Neural cell (in vitro differentiated cells): ENCODE data around the gene REEP1.

Source experiments
- POLR2AphosphoS5 ChIP-seq: IDR thresholded peaks from 2 replicates; pipeline ENCODE4 v1.6.1; 2012
- TF ChIP-seq, protein P1 (sequence below): fragments of 450-650 bp; IDR thresholded peaks from 2 replicates; pipeline ENCODE4 v1.5.1; 2014; ENCODE audit warnings: antibody characterized with exemption, mild to moderate bottlenecking, moderate library complexity; ENCODE audit not compliant: poor library complexity, severe bottlenecking

DNA sequence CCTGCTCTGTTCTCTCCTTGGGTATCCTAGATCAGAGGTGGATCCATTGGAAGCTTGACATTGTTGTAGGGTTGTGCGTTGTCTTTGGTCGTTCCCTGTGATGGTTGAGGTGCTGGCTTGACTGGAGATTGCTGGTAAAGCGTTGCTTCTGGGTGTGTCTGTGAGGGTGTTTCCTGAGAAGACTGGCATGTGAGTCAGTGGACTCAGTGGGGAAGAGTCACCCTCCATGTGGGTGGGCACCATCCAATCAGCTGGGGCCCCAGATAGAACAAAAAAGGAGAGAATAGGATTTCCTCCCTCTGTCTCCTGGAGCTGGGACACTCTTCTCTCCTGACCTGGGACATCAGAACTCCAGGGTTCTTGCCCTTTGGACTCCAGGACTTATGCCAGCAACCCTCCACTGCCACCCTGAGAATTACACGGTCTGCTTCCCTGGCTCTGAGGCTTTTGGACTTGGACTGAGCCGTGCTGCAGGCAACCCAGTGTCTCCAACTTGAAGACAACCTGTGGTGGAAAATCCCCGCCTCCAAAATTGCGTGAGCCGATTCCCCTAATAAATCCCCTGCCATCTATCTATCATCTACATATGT lies 14.8 kb upstream of the REEP1 start:
- TF ChIP-seq, protein P1, sequence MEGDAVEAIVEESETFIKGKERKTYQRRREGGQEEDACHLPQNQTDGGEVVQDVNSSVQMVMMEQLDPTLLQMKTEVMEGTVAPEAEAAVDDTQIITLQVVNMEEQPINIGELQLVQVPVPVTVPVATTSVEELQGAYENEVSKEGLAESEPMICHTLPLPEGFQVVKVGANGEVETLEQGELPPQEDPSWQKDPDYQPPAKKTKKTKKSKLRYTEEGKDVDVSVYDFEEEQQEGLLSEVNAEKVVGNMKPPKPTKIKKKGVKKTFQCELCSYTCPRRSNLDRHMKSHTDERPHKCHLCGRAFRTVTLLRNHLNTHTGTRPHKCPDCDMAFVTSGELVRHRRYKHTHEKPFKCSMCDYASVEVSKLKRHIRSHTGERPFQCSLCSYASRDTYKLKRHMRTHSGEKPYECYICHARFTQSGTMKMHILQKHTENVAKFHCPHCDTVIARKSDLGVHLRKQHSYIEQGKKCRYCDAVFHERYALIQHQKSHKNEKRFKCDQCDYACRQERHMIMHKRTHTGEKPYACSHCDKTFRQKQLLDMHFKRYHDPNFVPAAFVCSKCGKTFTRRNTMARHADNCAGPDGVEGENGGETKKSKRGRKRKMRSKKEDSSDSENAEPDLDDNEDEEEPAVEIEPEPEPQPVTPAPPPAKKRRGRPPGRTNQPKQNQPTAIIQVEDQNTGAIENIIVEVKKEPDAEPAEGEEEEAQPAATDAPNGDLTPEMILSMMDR = no peak
- no peak for TF ChIP-seq POLR2AphosphoS5
